ENCODE data around the gene GALNT13.

The GALNT13 gene

DNA sequence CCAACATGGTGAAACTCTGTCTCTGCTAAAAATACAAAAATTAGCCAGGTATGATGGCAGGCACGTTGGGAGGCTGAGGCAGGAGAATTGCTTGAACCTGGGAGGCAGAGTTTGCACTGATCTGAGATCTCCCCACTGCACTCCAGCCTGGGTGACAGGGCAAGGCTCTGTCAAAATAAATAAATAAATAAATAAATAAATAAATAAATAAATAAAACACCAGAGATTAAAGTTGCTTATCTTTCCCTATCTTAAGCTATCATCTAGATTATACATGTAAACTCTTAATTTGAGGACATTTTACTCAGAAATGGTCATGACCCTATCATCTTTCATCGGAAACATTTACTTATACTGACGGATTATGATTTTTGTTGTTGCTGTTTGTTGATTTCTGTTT is 373.2 kb downstream of the GALNT13 start:
- Histone ChIP-seq H3K4me3 (no peak overlapping the region), H3K9me3 (replicated peaks in 1 of 11) (peaks cover 0 to 7% (median 0%) of the 10 kb centered on the region in 11 experiments; a peak in 1 of 22 replicates)
- no peak for TF ChIP-seq Cebpa-rat (IDR thresholded peaks at IDR 0.05)

DNA sequence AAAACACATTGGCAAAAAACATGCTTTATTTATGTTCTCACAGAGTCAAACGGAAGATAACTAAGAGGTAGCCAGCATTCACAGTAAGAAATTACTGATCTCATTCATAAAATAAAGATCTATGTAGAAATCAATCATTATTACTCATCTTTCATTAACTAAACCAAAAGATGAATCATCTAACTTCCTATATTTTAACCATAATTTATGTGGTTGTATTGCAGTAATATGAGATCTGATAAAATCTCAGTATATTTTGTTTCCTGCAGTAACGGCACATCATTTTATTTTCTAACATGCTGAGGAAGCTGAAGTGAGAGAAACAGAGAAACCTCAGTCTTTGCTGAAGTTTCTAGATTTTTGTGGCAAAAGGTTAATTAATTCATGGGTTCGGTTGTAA is 375.8 kb downstream of the GALNT13 start:
- no peak overlapping the region for H3K9ac ChIP-seq
- no peak overlapping the region for H3K4me2 ChIP-seq
- H3K27me3 ChIP-seq: no peaks in the 10 kb centered on the region
- H3K9me3 ChIP-seq (replicated peaks in 1 of 11): no peaks in the 10 kb centered on the region
- no peak for TF ChIP-seq Cebpa-rat (IDR thresholded peaks at IDR 0.05)
- no peaks in the 10 kb centered on the region for H3K4me1 ChIP-seq
- no peak overlapping the region for H3K4me3 ChIP-seq
- H4K20me1 ChIP-seq: no peaks in the 10 kb centered on the region
- no peaks in the 10 kb centered on the region for H3K36me3 ChIP-seq
- H3K27ac ChIP-seq: no peak overlapping the region

More for the DNA sequence above, 373.2 kb downstream of the GALNT13 start:
- Histone ChIP-seq H3K9ac (no peak overlapping the region), H3K4me1 (peaks cover 0 to 4% (median 0%) of the 10 kb centered on the region in 10 experiments; a peak in 2 of 20 replicates), H3K4me2 (no peak overlapping the region), H4K20me1 (no peaks in the 10 kb centered on the region), H3K36me3 (no peaks in the 10 kb centered on the region), H3K27ac (no peak overlapping the region), H3K27me3 (no peaks in the 10 kb centered on the region)

DNA sequence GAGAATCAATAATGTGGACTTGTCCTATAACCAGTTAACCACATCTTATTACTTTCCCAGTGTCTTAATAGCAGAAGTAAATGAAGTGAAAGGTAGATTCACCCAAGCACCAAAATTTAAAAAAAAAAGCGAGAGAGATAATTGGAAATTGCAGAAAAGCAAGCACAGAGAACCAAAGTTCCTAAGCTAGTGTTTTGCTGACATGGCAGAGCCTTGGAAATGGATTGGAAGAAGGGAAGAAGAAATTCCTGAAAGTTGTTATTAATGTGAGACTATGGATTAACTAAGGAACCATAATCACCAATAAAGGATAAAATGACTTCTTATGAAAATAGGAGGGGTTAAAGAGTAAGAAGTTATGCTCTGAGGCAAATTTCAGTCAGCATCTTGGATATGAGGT is 384.4 kb downstream of the GALNT13 start:
- Histone ChIP-seq H3K36me3 (no peaks in the 10 kb centered on the region), H4K20me1 (no peaks in the 10 kb centered on the region)

DNA sequence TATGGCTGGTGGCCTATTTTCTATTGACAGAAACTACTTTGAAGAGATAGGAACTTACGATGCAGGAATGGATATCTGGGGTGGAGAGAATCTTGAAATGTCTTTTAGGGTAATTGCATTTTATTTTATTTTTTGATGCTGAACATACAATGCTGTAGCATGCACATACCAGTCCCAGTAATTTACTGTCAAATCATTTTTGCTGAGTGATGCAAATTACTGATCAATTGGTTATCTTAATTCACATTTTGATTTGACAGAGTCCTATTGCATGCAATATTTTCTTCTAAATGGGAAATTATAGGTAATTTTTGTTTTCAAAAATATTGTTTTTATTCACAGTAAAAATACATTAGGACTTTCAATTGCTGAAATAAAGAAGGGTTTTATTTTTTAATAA is 387.3 kb downstream of the GALNT13 start:
- H3K9ac ChIP-seq: no peak overlapping the region
- H3K27me3 ChIP-seq: no peaks in the 10 kb centered on the region
- H3K9me3 ChIP-seq (replicated peaks in 1 of 11): no peaks in the 10 kb centered on the region
- H3K27ac ChIP-seq: no peak overlapping the region
- H3K36me3 ChIP-seq: no peaks in the 10 kb centered on the region
- H3K4me2 ChIP-seq: no peak overlapping the region
- H3K4me3 ChIP-seq: no peak overlapping the region
- H4K20me1 ChIP-seq: no peaks in the 10 kb centered on the region
- TF ChIP-seq Cebpa-rat (IDR thresholded peaks at IDR 0.05): no peak
- H3K4me1 ChIP-seq: no peaks in the 10 kb centered on the region

More for the DNA sequence above, 384.4 kb downstream of the GALNT13 start:
- no peaks in the 10 kb centered on the region for H3K9me3 ChIP-seq (replicated peaks in 1 of 11)
- H3K9ac ChIP-seq: no peak overlapping the region
- no peak overlapping the region for H3K4me2 ChIP-seq
- no peak overlapping the region for H3K4me3 ChIP-seq
- no peak overlapping the region for H3K27ac ChIP-seq
- no peaks in the 10 kb centered on the region for H3K4me1 ChIP-seq
- no peak for TF ChIP-seq Cebpa-rat (IDR thresholded peaks at IDR 0.05)
- no peaks in the 10 kb centered on the region for H3K27me3 ChIP-seq

DNA sequence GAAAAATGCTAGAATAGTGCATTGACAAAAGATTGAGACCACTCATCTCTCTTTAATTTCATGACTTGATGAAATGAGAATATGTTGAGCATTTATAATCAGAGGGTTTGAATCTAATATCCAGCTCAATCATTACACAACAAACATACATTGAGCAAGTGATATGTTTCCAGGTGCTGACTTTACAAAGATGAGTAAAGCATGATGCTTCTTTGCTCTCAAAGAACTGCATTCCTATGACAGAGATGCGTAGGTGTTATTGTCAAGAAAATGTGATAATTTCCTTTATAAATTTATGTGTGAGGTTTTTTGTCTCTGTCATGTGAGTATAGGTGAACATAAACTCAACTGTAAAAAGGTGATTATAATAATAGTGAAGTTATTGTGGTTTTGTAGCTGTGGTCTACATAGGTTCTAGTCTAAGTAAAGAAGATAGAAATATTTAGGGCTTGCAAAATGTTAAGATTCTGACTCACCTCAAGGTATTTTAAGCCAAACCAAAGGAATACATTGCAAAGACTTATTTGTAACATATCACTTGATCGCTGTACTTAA is 389.8 kb downstream of the GALNT13 start:
- H3K9me3 ChIP-seq (replicated peaks in 1 of 11): no peaks in the 10 kb centered on the region
- no peaks in the 10 kb centered on the region for H3K36me3 ChIP-seq
- H3K4me1 ChIP-seq: no peaks in the 10 kb centered on the region
- H3K27ac ChIP-seq: no peak overlapping the region
- no peak overlapping the region for H3K9ac ChIP-seq
- no peaks in the 10 kb centered on the region for H3K27me3 ChIP-seq
- H4K20me1 ChIP-seq: no peaks in the 10 kb centered on the region
- H3K4me3 ChIP-seq: no peak overlapping the region
- TF ChIP-seq Cebpa-rat (IDR thresholded peaks at IDR 0.05): no peak
- no peak overlapping the region for H3K4me2 ChIP-seq

DNA sequence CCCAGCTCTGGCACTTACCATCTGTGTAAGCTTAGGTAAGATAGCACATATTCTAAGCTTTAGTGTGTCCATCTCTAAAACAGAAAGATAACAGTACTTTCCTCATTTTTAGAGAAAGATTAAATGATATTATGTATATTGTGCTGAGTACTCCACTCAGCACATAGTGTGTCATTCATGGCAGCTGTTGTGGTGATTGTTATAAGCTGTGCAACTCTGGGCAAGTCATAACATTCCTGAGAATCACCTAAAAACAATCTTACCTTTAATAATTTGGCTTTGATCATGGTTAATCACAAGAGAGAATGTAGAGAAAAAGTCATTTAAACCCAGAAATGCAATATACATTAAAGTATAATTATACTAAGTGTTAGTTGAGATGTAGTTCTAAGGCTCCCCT is 391.5 kb downstream of the GALNT13 start:
- Histone ChIP-seq H3K4me3 (no peak overlapping the region), H3K27ac (no peak overlapping the region), H3K4me1 (no peaks in the 10 kb centered on the region), H3K9ac (no peak overlapping the region), H3K36me3 (no peaks in the 10 kb centered on the region), H3K9me3 (replicated peaks in 1 of 11) (no peaks in the 10 kb centered on the region), H3K27me3 (no peaks in the 10 kb centered on the region), H3K4me2 (no peak overlapping the region), H4K20me1 (no peaks in the 10 kb centered on the region)
- no peak for TF ChIP-seq Cebpa-rat (IDR thresholded peaks at IDR 0.05)

DNA sequence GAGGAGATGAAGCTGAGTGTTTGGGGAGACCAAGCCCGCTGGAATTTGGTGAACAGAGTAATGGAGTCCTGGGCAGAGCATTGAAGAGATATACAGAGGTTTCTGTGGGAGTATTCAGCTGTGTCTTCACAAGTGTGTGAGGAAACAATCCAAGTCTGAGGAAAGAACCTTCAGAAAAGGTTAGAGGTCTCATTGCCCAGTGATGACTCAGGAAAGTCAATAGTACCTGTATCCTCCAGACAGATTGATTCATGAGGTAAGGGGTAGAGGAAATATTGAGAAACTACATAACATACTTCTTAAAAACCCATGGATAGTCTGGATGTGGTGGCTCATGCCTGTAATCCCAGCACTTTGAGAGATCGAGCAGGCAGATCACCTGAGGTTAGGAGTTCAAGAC is 392.3 kb downstream of the GALNT13 start:
- Histone ChIP-seq H3K4me1 (no peaks in the 10 kb centered on the region), H3K4me3 (no peak overlapping the region), H3K36me3 (no peaks in the 10 kb centered on the region), H4K20me1 (no peaks in the 10 kb centered on the region), H3K27ac (no peak overlapping the region), H3K27me3 (no peaks in the 10 kb centered on the region), H3K9ac (no peak overlapping the region), H3K4me2 (no peak overlapping the region), H3K9me3 (replicated peaks in 1 of 11) (no peaks in the 10 kb centered on the region)
- no peak for TF ChIP-seq Cebpa-rat (IDR thresholded peaks at IDR 0.05)

DNA sequence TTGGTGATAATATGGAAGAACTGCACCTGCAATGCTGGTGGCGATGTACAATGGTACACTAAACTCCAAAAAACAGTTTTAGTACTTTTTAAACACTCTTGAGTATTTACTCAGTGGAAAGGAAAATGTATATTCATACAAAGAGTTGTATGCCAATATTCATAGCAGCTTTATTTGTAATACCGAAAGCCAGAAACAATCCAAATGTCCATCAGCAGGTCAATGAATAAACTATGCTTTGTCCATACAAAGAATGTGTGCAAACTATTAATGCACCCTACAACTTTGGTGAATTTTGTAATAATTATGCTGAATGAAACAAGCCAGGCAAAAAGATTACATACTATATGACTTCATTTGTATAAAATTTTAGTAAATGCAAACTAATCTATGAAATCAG is 396.3 kb downstream of the GALNT13 start:
- Histone ChIP-seq H3K9ac (no peak overlapping the region), H3K27ac (no peak overlapping the region), H3K4me3 (no peak overlapping the region), H3K27me3 (no peaks in the 10 kb centered on the region), H3K4me2 (no peak overlapping the region), H3K9me3 (replicated peaks in 1 of 11) (no peaks in the 10 kb centered on the region), H4K20me1 (no peaks in the 10 kb centered on the region), H3K36me3 (no peaks in the 10 kb centered on the region), H3K4me1 (no peaks in the 10 kb centered on the region)
- TF ChIP-seq Cebpa-rat (IDR thresholded peaks at IDR 0.05): no peak

DNA sequence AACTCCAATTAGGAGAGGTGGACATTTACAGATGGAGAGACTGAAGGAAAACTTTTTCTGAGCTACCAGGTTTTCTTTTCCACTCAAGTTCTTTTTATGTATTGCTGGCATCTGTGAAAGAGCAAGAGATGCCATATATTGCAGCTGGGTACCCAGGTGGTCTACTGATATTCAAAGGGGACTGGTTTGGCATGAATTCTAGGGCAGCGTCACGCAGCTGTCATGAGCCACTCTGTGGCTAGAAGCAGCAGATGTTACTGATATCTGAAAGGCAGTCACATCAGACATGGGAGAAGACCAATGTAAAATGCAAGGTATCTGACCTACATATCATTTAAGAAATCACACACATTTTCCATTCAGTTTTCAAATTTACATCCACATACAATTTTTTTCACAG is 408.8 kb downstream of the GALNT13 start:
- no peaks in the 10 kb centered on the region; a peak in 2 of 22 replicates for H3K36me3 ChIP-seq
- no peak overlapping the region for H3K9ac ChIP-seq
- H3K4me1 ChIP-seq: peaks cover 0 to 19% (median 0%) of the 10 kb centered on the region in 10 experiments; a peak in 6 of 20 replicates
- H4K20me1 ChIP-seq: no peaks in the 10 kb centered on the region
- peak overlapping the region in 1 of 11 experiments; percentile 8; a peak in 1 of 22 replicates for H3K4me2 ChIP-seq
- no peak overlapping the region for H3K27ac ChIP-seq
- peaks cover 9 to 13% (median 13%) of the 10 kb centered on the region in 11 experiments for H3K9me3 ChIP-seq (replicated peaks in 1 of 11)
- no peaks in the 10 kb centered on the region for H3K27me3 ChIP-seq
- TF ChIP-seq Cebpa-rat (IDR thresholded peaks at IDR 0.05): no peak
- H3K4me3 ChIP-seq: no peak overlapping the region

DNA sequence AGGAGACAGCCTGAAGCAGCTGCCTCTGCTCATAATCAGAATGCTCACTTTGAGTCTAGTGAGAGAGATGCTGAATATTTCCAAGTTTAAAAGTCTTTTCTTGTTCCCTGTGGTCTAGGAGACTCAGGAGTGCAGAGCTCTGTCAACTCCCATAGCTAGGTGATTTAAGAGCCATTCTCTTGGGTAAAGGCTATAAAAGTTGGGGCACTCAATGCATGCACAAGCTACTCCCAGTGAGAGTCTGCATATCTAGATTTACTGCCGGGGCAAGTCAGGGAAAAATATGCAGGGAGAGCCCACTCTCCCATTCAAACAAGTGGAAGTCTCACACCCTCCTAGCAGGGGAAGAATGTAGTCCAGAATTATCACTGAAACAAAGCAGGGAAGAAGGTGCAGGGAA is 418.1 kb downstream of the GALNT13 start:
- H4K20me1 ChIP-seq: no peaks in the 10 kb centered on the region
- TF ChIP-seq Cebpa-rat (IDR thresholded peaks at IDR 0.05): no peak
- no peak overlapping the region for H3K4me3 ChIP-seq
- no peaks in the 10 kb centered on the region for H3K4me1 ChIP-seq
- no peak overlapping the region for H3K9ac ChIP-seq
- H3K27ac ChIP-seq: no peak overlapping the region
- no peak overlapping the region for H3K4me2 ChIP-seq
- peaks cover 21 to 57% (median 49%) of the 10 kb centered on the region in 11 experiments for H3K9me3 ChIP-seq (replicated peaks in 1 of 11)
- H3K27me3 ChIP-seq: no peaks in the 10 kb centered on the region
- H3K36me3 ChIP-seq: no peaks in the 10 kb centered on the region; a peak in 1 of 22 replicates

Data from BLaER1 treated with 17β-estradiol and CSF1 and Interleukin-3, amounts not matched to agents 10 nM and 100 nM (cell line).